HK-2 (cell line): ENCODE measurements around the gene MYOF.
A peak's percentile ranks its signal among the peaks of the same experiment; 100 is the strongest.

Source experiments
- DNase-seq: peaks from one replicate; pipeline ENCODE4 v3.0.0-alpha.2; 2018; ENCODE audit not compliant: unreplicated experiment

Gene MYOF

DNA sequence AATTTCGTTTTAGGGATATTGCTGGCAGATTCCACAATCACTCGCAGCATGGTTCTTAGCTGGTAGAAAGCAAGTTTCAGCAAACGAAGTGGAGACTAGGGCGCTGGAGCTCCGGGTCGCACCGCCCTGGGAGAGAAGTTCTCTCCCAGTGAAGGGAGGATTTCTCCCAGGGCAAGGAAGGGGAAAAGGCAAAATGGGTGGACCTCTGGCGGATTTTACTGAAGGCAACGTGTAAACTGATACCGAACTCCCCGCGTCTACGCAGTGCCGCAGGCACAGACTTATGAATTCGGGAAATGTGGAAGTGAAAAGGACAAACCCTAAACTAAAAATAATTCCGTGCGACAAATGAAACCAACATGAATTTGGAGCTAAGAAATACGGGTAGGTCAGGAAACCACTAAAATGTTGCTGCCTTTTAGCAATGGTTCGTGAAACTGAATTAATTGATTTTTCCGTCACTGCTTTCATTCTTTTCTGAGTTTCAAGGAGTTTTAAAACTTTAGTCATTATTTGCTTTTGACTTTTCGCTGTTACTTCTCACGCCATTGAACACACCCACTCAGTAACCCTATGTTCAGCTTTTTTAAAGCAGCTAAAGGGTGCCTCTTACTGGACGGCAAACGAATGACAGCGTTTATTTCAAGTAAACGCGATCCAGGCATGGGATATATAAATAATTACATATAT lies at the start of gene MYOF:
MYOF (minus strand) TSS at position 190 of the 690 bp plus-strand sequence; CDS start at position 50, 140 bp downstream.
- peak; percentile 74 for DNase-seq

DNA sequence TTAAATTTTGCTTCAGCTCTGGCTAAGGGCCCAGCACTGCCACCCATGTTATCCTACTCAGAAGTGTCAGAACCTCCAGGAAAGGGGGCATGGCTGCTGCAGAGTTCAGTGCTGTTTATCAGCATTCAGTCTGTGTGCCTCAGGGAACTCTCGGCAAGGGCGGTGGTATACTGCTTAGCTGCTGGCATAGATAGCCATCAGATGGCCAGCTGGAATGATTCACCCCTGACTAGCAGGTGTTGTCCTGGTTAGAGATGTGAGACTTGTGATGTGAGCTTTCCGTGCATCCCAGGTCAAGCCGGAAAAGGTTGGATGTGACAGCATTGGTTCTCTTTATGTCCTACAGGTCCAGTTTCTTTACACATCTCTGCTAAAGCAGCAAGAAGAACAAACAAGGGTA lies 36.4 kb upstream of the MYOF start:
- no peak for DNase-seq

DNA sequence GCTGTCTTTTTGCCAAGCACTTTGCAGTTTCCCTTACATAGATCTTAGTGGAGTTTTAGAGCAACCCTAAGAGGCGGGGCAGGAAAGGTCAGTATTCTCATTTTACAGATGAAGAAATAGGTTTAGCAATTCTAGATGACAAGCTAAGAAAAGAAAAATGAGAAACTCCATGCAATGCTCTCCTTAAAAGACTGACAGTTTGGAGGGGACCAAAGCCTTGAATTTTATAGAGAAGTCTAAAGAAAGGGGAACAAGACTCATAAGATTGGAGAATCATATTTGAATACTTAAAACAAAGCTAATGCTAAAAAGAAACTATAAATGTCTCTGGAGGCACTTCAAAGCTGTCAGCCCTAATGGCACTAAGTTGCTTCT lies 33.9 kb upstream of the MYOF start:
- no peak for DNase-seq

GRCh38 chr10:93515071-93516005 lies 33.2 kb upstream of the MYOF start:
- no peak for DNase-seq

- no peak for DNase-seq
Measured at GRCh38 chr10:93514521-93514920, 32.4 kb upstream of the MYOF start.

- DNase-seq: no peak
Measured at GRCh38 chr10:93513091-93513490, 31.0 kb upstream of the MYOF start.

- no peak for DNase-seq
Measured at GRCh38 chr10:93512565-93512964, 30.4 kb upstream of the MYOF start.

DNA sequence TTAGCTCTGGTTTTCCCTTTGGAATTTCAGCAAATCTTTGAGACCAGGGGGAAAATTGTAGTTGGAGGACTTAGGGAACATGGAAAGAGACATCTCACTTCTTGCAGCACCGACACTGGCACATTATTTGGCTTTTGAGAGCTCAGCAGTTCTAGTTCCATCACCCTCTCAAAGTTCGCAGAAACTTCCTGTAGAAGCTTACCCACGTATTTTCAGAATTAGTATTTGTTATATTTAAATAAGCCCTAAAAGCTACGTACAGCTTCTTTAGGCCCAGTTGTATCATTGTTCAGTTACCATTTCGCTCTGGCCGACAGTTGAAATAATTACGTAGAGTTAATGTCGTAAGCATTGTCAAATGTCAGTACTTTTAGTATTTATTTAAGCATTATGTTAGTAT lies 27.7 kb upstream of the MYOF start:
- DNase-seq: no peak

DNA sequence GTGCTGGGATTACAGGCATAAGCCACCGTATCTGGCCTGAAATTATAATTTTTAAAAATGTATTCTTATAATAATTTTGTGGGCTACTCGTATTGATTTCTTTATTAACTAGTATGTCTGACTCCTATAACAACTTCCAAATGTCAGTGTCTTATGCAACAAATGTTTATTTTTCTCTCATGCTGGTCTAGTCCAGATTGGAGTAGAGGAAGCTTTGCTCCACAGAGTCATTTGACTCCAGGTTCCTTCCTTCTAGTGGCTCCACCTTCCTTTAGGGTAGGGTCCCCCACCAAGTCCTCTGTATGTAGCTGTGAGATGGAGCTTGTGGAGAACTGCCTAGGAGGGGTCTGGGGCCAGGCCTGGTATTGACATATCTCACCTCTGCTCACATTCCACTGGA lies 22.9 kb upstream of the MYOF start:
- no peak for DNase-seq

- no peak for DNase-seq
Measured at GRCh38 chr10:93503075-93503474, 20.9 kb upstream of the MYOF start.

- DNase-seq: no peak
Measured at GRCh38 chr10:93501650-93502049, 19.5 kb upstream of the MYOF start.

- DNase-seq: no peak
Measured at GRCh38 chr10:93498166-93498565, 16.0 kb upstream of the MYOF start.

GRCh38 chr10:93496322-93497041 lies 14.3 kb upstream of the MYOF start, which contains the start of gene CEP55:
CEP55 (plus strand) TSS chr10:93496612; CDS start chr10:93500052, 3,440 bp downstream.
- peak; percentile 98 for DNase-seq

DNA sequence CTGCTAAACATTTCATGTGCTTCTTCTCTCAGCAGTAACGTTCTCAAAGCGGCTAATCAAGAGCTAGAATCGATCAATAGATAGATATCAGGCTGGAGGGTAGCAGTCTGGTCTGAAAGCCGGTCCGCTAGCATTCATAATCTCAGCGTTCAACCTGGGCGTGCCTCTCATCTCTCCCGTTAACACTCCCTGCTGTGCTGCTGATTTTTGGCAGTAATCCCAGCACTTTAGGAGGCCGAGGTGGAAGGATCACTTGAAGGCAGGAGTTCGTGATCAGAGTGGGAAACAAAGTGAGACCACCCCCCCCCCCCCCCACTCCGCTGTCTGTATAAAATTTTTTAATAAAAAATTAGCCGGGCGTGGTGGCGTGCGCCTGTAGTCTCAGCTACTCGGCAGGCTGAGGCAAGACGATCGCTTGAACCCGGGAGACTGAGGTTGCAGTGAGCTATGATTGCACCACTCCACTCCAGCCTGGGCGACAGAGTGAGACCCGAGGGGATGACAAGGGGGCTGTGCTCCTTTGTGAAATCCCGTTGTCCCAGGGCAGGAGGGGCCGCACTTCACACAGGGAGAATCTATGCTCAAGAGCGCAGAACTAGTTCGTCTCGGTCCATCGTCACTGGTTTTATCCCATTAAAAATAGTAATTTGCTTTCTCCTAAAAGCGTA lies 13.7 kb upstream of the MYOF start:
- DNase-seq: peak; percentile 44

GRCh38 chr10:93494494-93494893 lies 12.4 kb upstream of the MYOF start:
- no peak for DNase-seq

DNA sequence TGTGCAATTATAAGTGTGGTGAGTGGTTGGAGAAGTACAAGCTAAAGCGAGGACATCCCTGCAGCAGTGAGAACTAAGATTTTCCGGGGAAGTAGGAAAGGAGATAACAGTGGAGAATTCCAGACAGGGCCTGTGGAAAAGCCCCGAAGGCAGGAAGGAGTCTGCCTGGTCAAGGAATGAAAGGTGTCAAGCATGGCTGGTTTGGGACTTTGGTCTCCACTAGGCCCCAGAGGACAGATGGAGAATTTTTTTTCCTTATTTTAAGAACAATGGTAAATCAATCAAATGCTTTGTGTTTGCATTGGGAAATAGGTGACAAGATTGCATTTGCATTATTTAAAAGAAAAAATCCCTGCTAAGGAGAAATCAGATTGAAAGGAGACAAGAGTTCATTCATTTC lies 11.0 kb upstream of the MYOF start:
- no peak for DNase-seq

- no peak for DNase-seq
Measured at GRCh38 chr10:93491602-93492121, 9.5 kb upstream of the MYOF start.

- no peak for DNase-seq
Measured at GRCh38 chr10:93488956-93489528, 6.9 kb upstream of the MYOF start.

DNA sequence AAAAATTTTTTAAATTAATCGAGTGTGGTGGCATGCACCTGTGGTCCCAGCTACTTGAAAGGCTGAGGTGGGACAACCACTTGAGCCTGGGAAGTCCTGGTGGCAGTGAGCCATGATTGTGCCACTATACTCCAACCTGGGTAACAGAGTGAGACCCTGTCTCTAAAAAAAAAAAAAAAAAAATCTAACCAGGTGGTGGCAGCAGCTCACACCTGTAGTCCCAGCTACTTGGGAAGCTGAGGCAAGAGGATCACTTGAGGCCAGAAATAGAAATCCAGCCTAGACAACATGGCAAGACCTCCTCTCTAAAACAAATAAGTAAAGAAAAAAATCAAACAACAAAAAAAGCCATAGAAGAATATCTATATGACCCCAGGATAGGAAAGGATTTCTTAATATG lies 3.6 kb upstream of the MYOF start:
- DNase-seq: no peak

GRCh38 chr10:93481637-93482144 lies 443 bp downstream of the MYOF start:
- no peak for DNase-seq

DNA sequence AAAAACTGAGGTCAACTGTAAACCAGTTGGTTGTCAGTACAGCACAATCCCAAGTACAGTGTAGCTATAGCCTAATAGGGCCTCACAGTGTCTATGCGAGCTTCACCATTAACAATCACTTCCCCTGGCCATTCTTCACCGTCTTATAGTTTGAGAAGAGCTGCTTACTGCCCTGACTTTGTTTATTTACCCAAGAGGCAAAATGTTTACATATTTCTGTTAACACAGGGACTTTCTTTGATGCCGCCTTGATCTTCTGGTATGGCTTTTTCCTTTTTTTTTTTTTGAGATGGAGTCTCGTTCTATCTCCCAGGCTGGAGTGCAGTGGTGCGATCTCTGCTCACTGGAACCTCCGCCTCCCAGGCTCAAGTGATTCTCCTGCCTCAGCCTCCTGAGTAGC lies 3.3 kb downstream of the MYOF start:
- DNase-seq: no peak
